Liver (tissue), 9 donors: ENCODE measurements around the gene CACNG4. TPM values are rescaled to one million over a fixed set of nuclear protein-coding genes. Genes with fewer than 3 reads are reported as not detected.

Source experiments
- DNase-seq: peaks from one replicate; pipeline ENCODE4 v3.0.0-alpha.2; 2017; ENCODE audit warnings: low spot score
- H3K27ac ChIP-seq, 2 donors: one replicate each; pipeline ENCODE4 v1.7.0; 2013; ENCODE audit warnings: inconsistent platforms in 2 of 2, low read length in 2 of 2, control low read depth in 1 of 2, low read depth in 1 of 2, mild to moderate bottlenecking in 1 of 2
- H3K27me3 ChIP-seq, 4 donors: one replicate each; pipeline versions ENCODE4 v1.6.1 to v1.7.0; 2013; ENCODE audit warnings: low read length in 3 of 4, inconsistent platforms in 1 of 4, mild to moderate bottlenecking in 1 of 4, moderate library complexity in 1 of 4; ENCODE audit not compliant: control insufficient read depth in 4 of 4, insufficient read depth in 4 of 4
- H3K36me3 ChIP-seq, 4 donors: one replicate each; pipeline versions ENCODE4 v1.6.1 to v1.7.0; 2013; ENCODE audit warnings: low read length in 3 of 4, mild to moderate bottlenecking in 3 of 4, low read depth in 1 of 4, moderate library complexity in 1 of 4; ENCODE audit not compliant: control insufficient read depth in 4 of 4, insufficient read depth in 3 of 4
- H3K4me1 ChIP-seq, 4 donors: one replicate each; pipeline versions ENCODE4 v1.6.1 to v1.7.0; 2013; ENCODE audit warnings: low read length in 3 of 4, mild to moderate bottlenecking in 3 of 4, moderate library complexity in 1 of 4; ENCODE audit not compliant: control insufficient read depth in 4 of 4, insufficient read depth in 4 of 4
- H3K4me3 ChIP-seq, 3 donors: one replicate each; pipeline versions ENCODE4 v1.6.1 to v1.7.0; 2013; ENCODE audit warnings: low read length in 3 of 3, control low read depth in 1 of 3, low read depth in 1 of 3, mild to moderate bottlenecking in 1 of 3
- H3K9ac ChIP-seq, 2 donors: one replicate each; pipeline ENCODE4 v1.7.0; 2013; ENCODE audit warnings: low read length in 2 of 2, mild to moderate bottlenecking in 2 of 2, moderate library complexity in 2 of 2, control low read depth in 1 of 2, low read depth in 1 of 2
- H3K9me3 ChIP-seq, 4 donors: one replicate each; pipeline versions ENCODE4 v1.6.1 to v1.7.0; 2013; ENCODE audit warnings: low read length in 3 of 4; ENCODE audit not compliant: control insufficient read depth in 4 of 4
- ATF3 ChIP-seq: IDR thresholded peaks from 2 replicates; pipeline ENCODE4 v1.6.1; 2016; ENCODE audit warnings: antibody characterized with exemption
- CTCF ChIP-seq: fragments of 150-350 bp; IDR thresholded peaks from 2 replicates; pipeline ENCODE4 v1.5.1; 2017; ENCODE audit warnings: improper control_type of control experiment, low read depth, low read length; ENCODE audit not compliant: missing input control
- EGR1 ChIP-seq, 2 donors: IDR thresholded peaks; 2 replicates each; pipeline ENCODE4 v1.6.1; 2016 to 2018; ENCODE audit warnings: antibody characterized with exemption in 2 of 2, low read depth in 2 of 2
- FOXA1 ChIP-seq: IDR thresholded peaks from 2 replicates; pipeline ENCODE4 v1.6.1; 2016; ENCODE audit warnings: antibody characterized with exemption
- FOXA2 ChIP-seq: IDR thresholded peaks from 2 replicates; pipeline ENCODE4 v1.6.1; 2016; ENCODE audit warnings: antibody characterized with exemption
- GABPA ChIP-seq, 2 donors: IDR thresholded peaks in 1 of 2; conservative IDR thresholded peaks in 1 of 2; 2 replicates each; pipeline ENCODE4 v1.6.1; 2016; ENCODE audit warnings: antibody characterized with exemption in 2 of 2, mild to moderate bottlenecking in 1 of 2, moderate library complexity in 1 of 2
- HNF4A ChIP-seq, 2 donors: conservative IDR thresholded peaks; 2 replicates each; pipeline ENCODE4 v1.6.1; 2016; ENCODE audit warnings: antibody characterized with exemption in 2 of 2, mild to moderate bottlenecking in 2 of 2
- HNF4G ChIP-seq: IDR thresholded peaks from 2 replicates; pipeline ENCODE4 v1.6.1; 2016; ENCODE audit warnings: antibody characterized with exemption
- JUND ChIP-seq, 2 donors: IDR thresholded peaks; 2 replicates each; pipeline ENCODE4 v1.6.1; 2016; ENCODE audit warnings: antibody characterized with exemption in 2 of 2
- MAX ChIP-seq: IDR thresholded peaks from 2 replicates; pipeline ENCODE4 v1.6.1; 2016; ENCODE audit warnings: antibody characterized with exemption
- NR2F2 ChIP-seq: IDR thresholded peaks from 2 replicates; pipeline ENCODE4 v1.6.1; 2016; ENCODE audit warnings: antibody characterized with exemption
- RAD21 ChIP-seq, 2 donors: IDR thresholded peaks; 2 replicates each; pipeline ENCODE4 v1.6.1; 2016; ENCODE audit warnings: antibody characterized with exemption in 2 of 2, mild to moderate bottlenecking in 2 of 2
- REST ChIP-seq: IDR thresholded peaks from 2 replicates; pipeline ENCODE4 v1.6.1; 2016; ENCODE audit warnings: antibody characterized with exemption, mild to moderate bottlenecking
- RXRA ChIP-seq, 2 donors: IDR thresholded peaks; 2 replicates each; pipeline ENCODE4 v1.6.1; 2017 to 2018; ENCODE audit warnings: antibody characterized with exemption in 2 of 2, mild to moderate bottlenecking in 1 of 2
- SP1 ChIP-seq: IDR thresholded peaks from 2 replicates; pipeline ENCODE4 v1.6.1; 2018; ENCODE audit warnings: antibody characterized with exemption, mild to moderate bottlenecking
- TAF1 ChIP-seq: conservative IDR thresholded peaks from 2 replicates; pipeline ENCODE4 v1.6.1; 2016; ENCODE audit warnings: antibody characterized with exemption, mild to moderate bottlenecking
- YY1 ChIP-seq: IDR thresholded peaks from 2 replicates; pipeline ENCODE4 v1.6.1; 2016; ENCODE audit warnings: antibody characterized with exemption, mild to moderate bottlenecking
- ZBTB33 ChIP-seq: IDR thresholded peaks from 2 replicates; pipeline ENCODE4 v1.6.1; 2016; ENCODE audit warnings: antibody characterized with exemption
- WGBS: extraction: QIAGEN DNeasy Blood & Tissue Kit; methylation state at CpG from one replicate; pipeline ENCODE4 v1.1.7; 2013; 5-methylcytosine and 5-hydroxymethylcytosine counted together
- polyA plus RNA-seq, 2 donors: library from polyadenylated mRNA; stranded (reverse) in 1 of 2; unstranded in 1 of 2; fragments of 200-250 nt in 1 of 2; fragments of >200 nt in 1 of 2; fragmentation: Nextera tagmentation in 1 of 2; extraction: Ambion mirVana in 1 of 2; gene quantifications; one replicate each; pipeline versions ENCODE4 v1.2.1 to v1.2.3, GENCODE V29; 2013 to 2015
- total RNA-seq, 2 donors: library from RNA; depleted of rRNA; stranded (reverse); fragments of >200 nt; gene quantifications; one replicate each; pipeline ENCODE4 v1.2.3, GENCODE V29; 2014
- donor health status: healthy.
- donor health status: healthy.
- donor health status: healthy.
- donor health status: healthy.
- donor health status: healthy.

CACNG4 gene
- total and polyA plus RNA-seq, 4 donors: 0.02 to 0.09 (median 0.08) TPM; not detected in 1

GRCh38 chr17:67018471-67019434, 54.2 kb downstream of the CACNG4 start (continued):
- no peak for TF ChIP-seq GABPA (IDR thresholded peaks at IDR 0.05 in 1 of 2, conservative IDR thresholded peaks at IDR 0.05 in 1 of 2)

- H3K4me3 ChIP-seq: no peak overlapping the region
- H3K9ac ChIP-seq: no peak overlapping the region
- TF ChIP-seq RAD21 (IDR thresholded peaks at IDR 0.05): no peak
- no peak for TF ChIP-seq JUND (IDR thresholded peaks at IDR 0.05)
- TF ChIP-seq SP1: no peak
- TF ChIP-seq FOXA2: no peak
- TF ChIP-seq MAX: no peak
- no peak for TF ChIP-seq NR2F2
- no peak for TF ChIP-seq ZBTB33
- no peak for TF ChIP-seq REST
- TF ChIP-seq CTCF: no peak
- no peak for TF ChIP-seq HNF4A (conservative IDR thresholded peaks at IDR 0.05)
- TF ChIP-seq FOXA1: no peak
- no peak for TF ChIP-seq GABPA (IDR thresholded peaks at IDR 0.05 in 1 of 2, conservative IDR thresholded peaks at IDR 0.05 in 1 of 2)
- TF ChIP-seq TAF1: no peak
- TF ChIP-seq RXRA (IDR thresholded peaks at IDR 0.05): no peak
- TF ChIP-seq EGR1 (IDR thresholded peaks at IDR 0.05; ENCODE audit: low read depth in 2 of 2): no peak
- no peak for TF ChIP-seq YY1
- TF ChIP-seq ATF3: no peak
- TF ChIP-seq HNF4G: no peak
- H3K27ac ChIP-seq: no peak overlapping the region
- WGBS: 83% methylated on average over 8 of the region's 8 CpGs
- no peak for DNase-seq
- no peaks in the 10 kb centered on the region for H3K9me3 ChIP-seq
- H3K27me3 ChIP-seq: no peaks in the 10 kb centered on the region
- no peaks in the 10 kb centered on the region for H3K4me1 ChIP-seq
- no peaks in the 10 kb centered on the region for H3K36me3 ChIP-seq
Observed at GRCh38 chr17:67019809-67020208, 55.3 kb downstream of the CACNG4 start.
